Measurements from ENCODE around the gene RNF7.

Gene RNF7

GRCh38 chr3:141789281-141789680 lies 51.2 kb downstream of the RNF7 start:
- no peak for TF ChIP-seq CTCF (IDR thresholded peaks at IDR 0.05)

DNA sequence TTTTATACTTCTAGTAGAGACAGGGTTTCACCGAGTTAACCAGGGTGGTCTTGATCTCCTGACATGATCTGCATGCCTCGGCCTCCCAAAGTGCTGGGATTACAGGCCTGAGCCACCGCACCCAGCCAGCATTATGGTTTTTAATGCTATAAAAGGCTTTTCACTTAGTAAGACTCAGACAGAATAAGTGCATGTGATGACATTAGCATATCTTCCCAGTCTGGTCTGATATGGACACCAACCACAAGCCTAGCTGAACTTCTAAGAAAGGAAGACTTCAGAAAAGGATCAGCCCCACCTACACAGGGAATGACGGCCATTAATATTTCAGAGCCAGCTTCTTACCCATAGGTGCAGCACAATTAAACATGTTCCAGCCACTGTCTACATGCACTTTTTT lies 52.1 kb downstream of the RNF7 start:
- no peak for TF ChIP-seq CTCF (IDR thresholded peaks at IDR 0.05)

GRCh38 chr3:141792495-141792894 lies 54.4 kb downstream of the RNF7 start:
- TF ChIP-seq CTCF (IDR thresholded peaks at IDR 0.05) = no peak

- no peak for TF ChIP-seq CTCF (IDR thresholded peaks at IDR 0.05)
Observed at GRCh38 chr3:141793476-141794260, 55.6 kb downstream of the RNF7 start.

DNA sequence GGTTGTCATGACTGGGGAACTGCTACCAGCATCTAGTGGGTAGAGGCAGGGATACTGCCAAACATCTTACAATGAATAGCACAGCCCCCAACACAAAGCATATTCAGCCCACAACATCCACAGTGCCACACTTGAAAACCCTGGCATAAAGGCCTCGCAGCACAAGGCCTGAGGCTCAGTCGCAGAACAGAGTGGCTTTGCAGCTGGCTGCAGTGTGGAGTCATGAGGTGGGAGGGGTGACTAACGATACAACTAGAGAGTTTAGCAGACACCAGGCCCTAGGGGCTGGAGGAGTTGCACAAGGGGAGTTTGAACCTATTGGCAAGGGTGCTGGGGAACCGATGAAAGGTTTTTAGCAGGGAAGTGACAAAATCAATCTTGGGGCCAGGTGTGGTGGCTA lies 57.2 kb downstream of the RNF7 start:
- no peak for TF ChIP-seq CTCF (IDR thresholded peaks at IDR 0.05)

DNA sequence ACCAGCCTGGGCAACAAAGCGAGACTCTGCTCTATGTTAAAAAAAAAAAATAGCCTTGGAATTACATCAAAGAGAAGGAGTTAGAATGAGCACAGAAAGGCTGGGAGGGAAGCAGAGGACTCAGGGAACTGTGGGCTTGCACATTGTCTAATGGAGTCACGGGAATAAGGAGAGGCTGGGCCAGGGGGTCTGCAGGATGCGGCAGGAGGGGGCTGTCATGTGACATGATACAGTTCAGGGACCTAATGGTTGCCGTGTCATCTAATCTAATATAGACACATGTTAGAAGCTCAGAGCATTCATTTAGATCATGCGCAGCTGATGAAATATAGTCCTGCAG lies 57.6 kb downstream of the RNF7 start:
- no peak for TF ChIP-seq CTCF (IDR thresholded peaks at IDR 0.05)

- TF ChIP-seq CTCF (IDR thresholded peaks at IDR 0.05) = no peak
Observed at GRCh38 chr3:141796081-141796888, 58.2 kb downstream of the RNF7 start.

Data from LNCAP (cell line).